Superior temporal gyrus (tissue), 1 donor: Measurements from ENCODE around the gene PCDH12.

Source experiments
- DNase-seq: peaks from one replicate; pipeline ENCODE4 v3.0.0-alpha.2; 2016; ENCODE audit errors: extremely low spot score

PCDH12 gene

DNA sequence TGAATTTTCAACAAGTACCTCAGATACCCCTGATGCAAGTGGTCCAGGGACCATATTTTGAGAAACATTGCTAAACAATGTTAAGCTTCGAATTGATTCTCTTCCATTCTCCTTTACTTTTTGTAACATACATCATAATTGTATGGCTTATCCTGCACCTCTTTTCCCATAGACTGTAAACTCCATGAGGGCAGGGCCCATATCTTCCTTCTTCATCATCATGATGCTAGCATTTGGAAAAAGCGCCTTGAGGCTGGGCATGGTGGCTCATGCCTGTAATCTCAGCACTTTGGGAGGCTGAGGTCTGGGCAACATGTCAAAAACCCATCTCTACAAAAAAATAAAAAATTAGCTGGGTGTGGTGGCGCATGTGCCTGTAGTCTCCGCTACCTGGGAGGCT lies 48.8 kb downstream of the PCDH12 start:
- DNase-seq = no peak

- no peak for DNase-seq
These were observed 49.2 kb downstream of the PCDH12 start for GRCh38 chr5:141908796-141909195.

GRCh38 chr5:141906972-141907371 lies 51.0 kb downstream of the PCDH12 start:
- no peak for DNase-seq

- no peak for DNase-seq
These were observed 51.5 kb downstream of the PCDH12 start for GRCh38 chr5:141906517-141906916.

- DNase-seq = no peak
These were observed 53.5 kb downstream of the PCDH12 start for GRCh38 chr5:141904551-141904950.

DNA sequence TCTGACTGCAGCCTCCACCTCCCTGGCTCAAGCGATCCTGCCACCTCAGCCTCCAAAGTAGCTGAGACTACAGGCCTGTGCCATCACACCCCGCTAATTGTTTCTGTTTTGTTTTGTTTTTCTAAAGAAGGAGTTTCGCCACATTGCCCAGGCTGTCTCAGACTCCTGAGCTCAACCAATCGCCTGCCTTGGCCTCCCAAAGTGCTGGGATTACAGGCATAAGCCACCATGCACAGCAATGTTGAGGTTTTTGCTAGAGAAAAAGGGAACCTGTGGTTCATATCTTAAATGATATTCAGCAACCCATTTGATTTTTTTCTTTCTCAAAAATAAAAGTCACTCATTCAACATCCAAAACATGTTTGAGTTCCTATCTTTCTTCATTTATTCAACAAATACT lies 54.7 kb downstream of the PCDH12 start:
- DNase-seq = no peak

DNA sequence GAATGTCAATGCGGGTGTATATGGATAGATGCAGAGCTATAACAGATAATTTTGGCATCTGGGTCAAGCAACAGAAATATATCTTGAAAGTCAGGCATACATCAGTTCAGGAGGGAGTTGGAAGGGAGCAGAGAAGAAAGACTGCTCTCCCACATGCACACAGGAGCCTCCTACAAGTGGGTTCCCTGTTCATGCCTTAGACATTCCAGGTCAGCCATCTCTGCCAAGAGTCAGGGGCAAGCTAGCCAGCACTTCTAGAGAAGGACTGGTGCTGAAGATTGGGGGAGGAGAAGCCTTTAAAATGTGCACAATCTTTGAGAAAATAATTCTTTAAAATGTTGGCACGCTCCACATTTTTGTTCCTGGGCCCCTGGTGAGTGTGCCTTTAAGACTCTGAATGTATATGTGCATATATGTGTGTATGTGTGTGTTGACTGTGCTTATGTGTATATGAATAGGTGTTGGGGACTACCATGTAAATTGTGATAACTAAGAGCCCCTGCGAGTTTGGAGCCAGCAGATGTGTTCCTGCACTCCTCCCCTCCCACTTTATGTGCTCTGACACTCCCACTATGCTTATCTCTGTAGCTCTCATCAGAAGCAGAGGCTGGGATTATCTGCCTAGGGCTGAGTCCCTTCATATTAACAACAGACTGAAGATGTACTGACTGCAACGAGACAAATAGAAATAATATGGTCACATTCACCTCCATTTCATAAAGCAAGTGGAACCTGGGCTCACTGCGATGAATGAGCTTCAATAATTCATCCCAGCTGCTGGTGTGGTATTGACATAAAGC lies 55.8 kb downstream of the PCDH12 start:
- no peak for DNase-seq

GRCh38 chr5:141898448-141899049 lies 59.5 kb downstream of the PCDH12 start:
- no peak for DNase-seq

GRCh38 chr5:141897425-141897824 lies 60.6 kb downstream of the PCDH12 start:
- DNase-seq = no peak
